ENCODE data around the gene MAPT. TPM values are rescaled to one million over a fixed set of nuclear protein-coding genes. Genes with fewer than 3 reads are reported as not detected.
"Not testable (repeated sequence)": the region's sequence is repeated elsewhere in the genome, so short reads cannot be mapped to it uniquely, and the experiment has no call there.

MAPT gene
- total RNA-seq, 1 donor from 2014 or later = 3.5 TPM

DNA sequence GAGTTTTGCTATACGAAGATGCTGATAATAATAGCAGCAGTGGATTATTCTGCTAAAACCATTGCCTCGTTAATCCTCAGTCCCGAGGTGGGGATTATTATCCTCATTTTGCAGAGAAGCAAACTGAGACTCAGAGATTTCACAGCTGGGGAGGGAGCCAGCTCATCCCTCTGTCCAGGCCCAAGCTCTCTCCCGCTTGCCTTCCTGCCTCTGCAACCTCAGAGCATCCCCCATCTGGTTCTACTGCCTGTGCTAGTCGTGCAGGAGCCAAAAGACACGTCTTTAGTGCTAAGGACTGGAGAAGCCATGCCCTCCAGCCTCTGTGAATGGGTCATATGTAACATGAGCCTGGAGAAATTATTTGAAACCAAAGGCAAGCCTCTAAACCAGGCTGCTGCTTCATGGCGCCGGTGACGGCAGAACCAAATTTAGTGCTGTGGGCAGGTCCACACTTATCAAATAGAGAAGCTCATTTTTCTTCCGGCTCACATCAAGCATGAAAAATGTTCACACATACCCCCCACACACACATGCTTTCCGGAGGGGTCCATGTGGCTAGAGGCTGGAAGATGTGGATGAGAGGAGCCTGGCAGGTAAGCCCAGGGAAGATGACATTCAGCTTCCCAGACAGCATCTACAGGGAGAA lies 13.5 kb downstream of the MAPT start:
- Mint-ChIP-seq H3K9me3 (peaks cover 1% of the 10 kb centered on the region), H3K27ac (no peak overlapping the region), H3K4me3 (no peak overlapping the region), H3K27me3 (peaks cover 45% of the 10 kb centered on the region), H3K4me1 (ENCODE audit: unreplicated experiment) (peaks cover 12% of the 10 kb centered on the region), H3K36me3 (no peaks in the 10 kb centered on the region)
- no peak for DNase-seq (ENCODE audit: extremely low spot score, unreplicated experiment)
- TF ChIP-seq, protein P1, sequence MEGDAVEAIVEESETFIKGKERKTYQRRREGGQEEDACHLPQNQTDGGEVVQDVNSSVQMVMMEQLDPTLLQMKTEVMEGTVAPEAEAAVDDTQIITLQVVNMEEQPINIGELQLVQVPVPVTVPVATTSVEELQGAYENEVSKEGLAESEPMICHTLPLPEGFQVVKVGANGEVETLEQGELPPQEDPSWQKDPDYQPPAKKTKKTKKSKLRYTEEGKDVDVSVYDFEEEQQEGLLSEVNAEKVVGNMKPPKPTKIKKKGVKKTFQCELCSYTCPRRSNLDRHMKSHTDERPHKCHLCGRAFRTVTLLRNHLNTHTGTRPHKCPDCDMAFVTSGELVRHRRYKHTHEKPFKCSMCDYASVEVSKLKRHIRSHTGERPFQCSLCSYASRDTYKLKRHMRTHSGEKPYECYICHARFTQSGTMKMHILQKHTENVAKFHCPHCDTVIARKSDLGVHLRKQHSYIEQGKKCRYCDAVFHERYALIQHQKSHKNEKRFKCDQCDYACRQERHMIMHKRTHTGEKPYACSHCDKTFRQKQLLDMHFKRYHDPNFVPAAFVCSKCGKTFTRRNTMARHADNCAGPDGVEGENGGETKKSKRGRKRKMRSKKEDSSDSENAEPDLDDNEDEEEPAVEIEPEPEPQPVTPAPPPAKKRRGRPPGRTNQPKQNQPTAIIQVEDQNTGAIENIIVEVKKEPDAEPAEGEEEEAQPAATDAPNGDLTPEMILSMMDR (conservative IDR thresholded peaks at IDR 0.05) = no peak

GRCh38 chr17:45908460-45908859 lies 14.1 kb downstream of the MAPT start:
- peaks cover 47% of the 10 kb centered on the region for H3K27me3 Mint-ChIP-seq
- H3K9me3 Mint-ChIP-seq = peaks cover 5% of the 10 kb centered on the region
- TF ChIP-seq, protein P1 (conservative IDR thresholded peaks at IDR 0.05) = no peak
- H3K4me3 Mint-ChIP-seq = no peak overlapping the region
- H3K4me1 Mint-ChIP-seq (ENCODE audit: unreplicated experiment) = peaks cover 12% of the 10 kb centered on the region
- no peak overlapping the region for H3K27ac Mint-ChIP-seq
- H3K36me3 Mint-ChIP-seq = no peaks in the 10 kb centered on the region
- no peak for DNase-seq (ENCODE audit: extremely low spot score, unreplicated experiment)

DNA sequence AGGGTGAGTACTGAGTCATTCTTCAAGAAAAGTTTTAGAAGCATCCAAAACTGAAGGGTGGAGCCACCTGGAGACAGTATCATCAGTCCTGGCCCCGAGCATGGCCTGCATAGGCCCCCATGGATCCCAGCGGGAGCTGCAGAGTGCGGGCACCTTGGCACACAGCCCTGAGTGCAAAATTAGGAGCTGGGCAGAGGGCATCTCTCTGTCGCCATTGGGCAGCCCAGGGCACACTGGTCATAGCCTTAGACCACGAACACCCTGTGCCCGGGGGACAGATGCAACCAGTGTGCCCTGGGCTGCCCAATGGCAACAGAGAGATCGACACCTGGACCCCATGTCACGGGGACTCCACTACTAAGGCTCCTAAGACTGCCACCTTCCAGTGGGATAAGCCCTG lies 14.6 kb downstream of the MAPT start:
- no peak overlapping the region for H3K27ac Mint-ChIP-seq

DNA sequence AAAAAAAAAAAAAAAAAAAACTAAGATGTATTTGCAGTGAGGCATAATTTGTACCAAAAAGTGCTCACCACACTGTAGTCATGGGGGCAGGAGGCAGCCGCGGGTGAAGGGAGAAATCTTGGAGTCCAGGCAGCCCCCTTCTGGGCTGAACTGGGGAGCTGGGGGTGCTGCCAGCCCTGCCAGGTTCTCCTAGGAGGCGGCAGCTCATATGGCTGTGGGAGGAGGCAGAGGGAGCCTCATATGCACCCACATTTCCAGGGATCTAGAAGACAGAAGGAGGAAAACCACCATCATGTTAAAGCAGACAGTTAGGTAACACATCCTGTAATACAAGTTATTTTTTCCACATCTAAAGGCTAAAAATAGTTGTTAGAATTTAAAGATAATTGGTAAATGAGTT lies 16.3 kb downstream of the MAPT start:
- peaks cover 5% of the 10 kb centered on the region for H3K9me3 Mint-ChIP-seq
- TF ChIP-seq, protein P1 (conservative IDR thresholded peaks at IDR 0.05) = no peak
- H3K27me3 Mint-ChIP-seq = peaks cover 55% of the 10 kb centered on the region
- H3K36me3 Mint-ChIP-seq = no peaks in the 10 kb centered on the region
- no peak for DNase-seq (ENCODE audit: extremely low spot score, unreplicated experiment)
- H3K4me1 Mint-ChIP-seq (ENCODE audit: unreplicated experiment) = peaks cover 12% of the 10 kb centered on the region
- H3K4me3 Mint-ChIP-seq = no peak overlapping the region
- no peak overlapping the region for H3K27ac Mint-ChIP-seq

More for the DNA sequence above, 14.6 kb downstream of the MAPT start:
- TF ChIP-seq, protein P1 (conservative IDR thresholded peaks at IDR 0.05) = no peak
- Mint-ChIP-seq H3K27me3 (peaks cover 50% of the 10 kb centered on the region), H3K36me3 (no peaks in the 10 kb centered on the region), H3K9me3 (peaks cover 5% of the 10 kb centered on the region), H3K4me3 (no peak overlapping the region), H3K4me1 (ENCODE audit: unreplicated experiment) (peaks cover 12% of the 10 kb centered on the region)
- no peak for DNase-seq (ENCODE audit: extremely low spot score, unreplicated experiment)

GRCh38 chr17:45912319-45912718 lies 18.0 kb downstream of the MAPT start:
- Mint-ChIP-seq H3K4me3 (no peak overlapping the region), H3K36me3 (no peaks in the 10 kb centered on the region), H3K4me1 (ENCODE audit: unreplicated experiment) (peaks cover 10% of the 10 kb centered on the region), H3K27ac (no peak overlapping the region), H3K9me3 (peaks cover 5% of the 10 kb centered on the region), H3K27me3 (peaks cover 55% of the 10 kb centered on the region)
- TF ChIP-seq, protein P1 (conservative IDR thresholded peaks at IDR 0.05) = no peak
- no peak for DNase-seq (ENCODE audit: extremely low spot score, unreplicated experiment)

DNA sequence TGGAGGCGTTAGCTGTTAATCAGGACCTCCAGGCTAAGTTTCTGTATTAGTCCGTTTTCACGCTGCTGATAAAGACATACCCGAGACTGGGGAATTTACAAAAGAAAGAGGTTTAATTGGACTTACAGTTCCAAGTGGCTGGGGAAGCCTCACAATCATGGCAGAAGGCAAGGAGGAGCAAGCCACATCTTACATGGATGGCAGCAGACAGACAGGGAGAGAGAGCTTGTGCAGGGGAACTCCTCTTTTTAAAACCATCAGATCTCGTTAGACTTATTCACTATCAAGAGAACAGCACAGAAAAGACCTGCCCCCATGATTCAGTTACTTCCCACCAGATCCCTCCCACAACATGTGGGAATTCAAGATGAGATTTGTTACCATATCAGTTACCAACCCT lies 18.7 kb downstream of the MAPT start:
- H3K4me1 Mint-ChIP-seq (ENCODE audit: unreplicated experiment); H3K27ac Mint-ChIP-seq; H3K9me3 Mint-ChIP-seq; H3K4me3 Mint-ChIP-seq; H3K36me3 Mint-ChIP-seq; DNase-seq (ENCODE audit: extremely low spot score, unreplicated experiment): not testable (repeated sequence)
- H3K27me3 Mint-ChIP-seq = peaks cover 52% of the 10 kb centered on the region
